CD4-positive, alpha-beta T cell (primary cell): ENCODE measurements around the gene STC2. TPM values are rescaled to one million over a fixed set of nuclear protein-coding genes. Genes with fewer than 3 reads are reported as not detected.

Experiments
- ATAC-seq: fragments of 200-7000 bp; cut with Tn5 transposase; one replicate; pipeline ENCODE4 v1.10.0; 2022; ENCODE audit warnings: mild to moderate bottlenecking; ENCODE audit not compliant: poor library complexity
- CTCF ChIA-PET: fragments of 350-600 bp; sonication (Branson Sonifier 250); formaldehyde crosslinking; loops from one replicate; lab custom pipeline; 2021; ENCODE audit warnings: antibody characterized with exemption, inconsistent platforms; lab: Charles Lee
- POLR2A ChIA-PET: fragments of 350-600 bp; sonication (Branson Sonifier 250); formaldehyde crosslinking; loops from one replicate; lab custom pipeline; 2021; ENCODE audit warnings: antibody characterized with exemption, inconsistent platforms; lab: Charles Lee
- DNase-seq, 14 experiments: peaks; one replicate each; pipeline ENCODE4 v3.0.0-alpha.2; 2013 to 2020; ENCODE audit warnings: mixed read lengths in 2 of 14
- H3K27ac ChIP-seq, 2 donors: one replicate each; pipeline versions ENCODE4 v1.5.1 to v1.7.0; 2013; ENCODE audit warnings: low read length in 2 of 2, low read depth in 1 of 2, mild to moderate bottlenecking in 1 of 2
- H3K27me3 ChIP-seq, 2 experiments: 1 replicate in 1 of 2; 2 replicates in 1 of 2; pipeline versions ENCODE4 v1.6.1 to v1.7.0; 2013; ENCODE audit warnings: low read length in 2 of 2, control low read depth in 1 of 2, mild to moderate bottlenecking in 1 of 2, moderate library complexity in 1 of 2; ENCODE audit not compliant: insufficient read depth in 2 of 2, control insufficient read depth in 1 of 2
- H3K36me3 ChIP-seq: one replicate; pipeline ENCODE4 v1.6.1; 2013; ENCODE audit warnings: low read length, control low read depth; ENCODE audit not compliant: insufficient read depth
- H3K4me1 ChIP-seq: one replicate; pipeline ENCODE4 v1.6.1; 2013; ENCODE audit warnings: low read length, control low read depth; ENCODE audit not compliant: insufficient read depth
- H3K4me3 ChIP-seq: one replicate; pipeline ENCODE4 v1.5.1; 2013; ENCODE audit warnings: mild to moderate bottlenecking, low read length, moderate library complexity
- H3K9me3 ChIP-seq, 2 experiments: 1 replicate in 1 of 2; 2 replicates in 1 of 2; pipeline versions ENCODE4 v1.6.1 to v1.7.0; 2013; ENCODE audit warnings: low read length in 2 of 2, mild to moderate bottlenecking in 2 of 2, control low read depth in 1 of 2, moderate library complexity in 1 of 2; ENCODE audit not compliant: control insufficient read depth in 1 of 2, insufficient read depth in 1 of 2
- H3K27ac Mint-ChIP-seq: one replicate; pipeline ENCODE4 v1.8.0; 2020; ENCODE audit warnings: mixed read lengths
- H3K27me3 Mint-ChIP-seq: one replicate; pipeline ENCODE4 v1.8.0; 2021; ENCODE audit warnings: mixed read lengths
- H3K36me3 Mint-ChIP-seq: one replicate; pipeline ENCODE4 v1.8.0; 2021; ENCODE audit warnings: low read depth, mixed read lengths
- H3K4me1 Mint-ChIP-seq: one replicate; pipeline ENCODE4 v1.8.0; 2021; ENCODE audit warnings: low read depth, mixed read lengths
- H3K4me3 Mint-ChIP-seq: one replicate; pipeline ENCODE4 v1.8.0; 2020; ENCODE audit warnings: mild to moderate bottlenecking, mixed read lengths
- H3K9me3 Mint-ChIP-seq: one replicate; pipeline ENCODE4 v1.8.0; 2020; ENCODE audit warnings: mixed read lengths
- CTCF ChIP-seq: fragments of 200-600 bp; IDR thresholded peaks from one replicate; pipeline ENCODE4 v1.8.0; 2022; ENCODE audit warnings: antibody characterized with exemption, mild to moderate bottlenecking
- intact Hi-C, 2 experiments: fragments of 100-400 bp; cut with DNase I in 1 of 2; cut with micrococcal nuclease in 1 of 2; formaldehyde crosslinking; loops; one replicate each; pipeline versions ENCODE4 v1.15.1 to v1.9.0; 2023 to 2025; cut with DNase I, micrococcal nuclease
- total RNA-seq, 174 experiments: library from RNA in 2 of 174; stranded (reverse) in 2 of 174; gene quantifications; one replicate each; pipeline ENCODE4 v1.2.3 and lab custom pipeline; 2021 to 2026

The STC2 gene
- total RNA-seq, 2 experiments from 2014 or later, result not detected

- POLR2A ChIA-PET, result no interaction called here
- peaks cover 89% of the 10 kb centered on the region for H3K27me3 Mint-ChIP-seq
Observed at GRCh38 chr5:173319646-173320045, 8.6 kb downstream of the STC2 start.

DNA sequence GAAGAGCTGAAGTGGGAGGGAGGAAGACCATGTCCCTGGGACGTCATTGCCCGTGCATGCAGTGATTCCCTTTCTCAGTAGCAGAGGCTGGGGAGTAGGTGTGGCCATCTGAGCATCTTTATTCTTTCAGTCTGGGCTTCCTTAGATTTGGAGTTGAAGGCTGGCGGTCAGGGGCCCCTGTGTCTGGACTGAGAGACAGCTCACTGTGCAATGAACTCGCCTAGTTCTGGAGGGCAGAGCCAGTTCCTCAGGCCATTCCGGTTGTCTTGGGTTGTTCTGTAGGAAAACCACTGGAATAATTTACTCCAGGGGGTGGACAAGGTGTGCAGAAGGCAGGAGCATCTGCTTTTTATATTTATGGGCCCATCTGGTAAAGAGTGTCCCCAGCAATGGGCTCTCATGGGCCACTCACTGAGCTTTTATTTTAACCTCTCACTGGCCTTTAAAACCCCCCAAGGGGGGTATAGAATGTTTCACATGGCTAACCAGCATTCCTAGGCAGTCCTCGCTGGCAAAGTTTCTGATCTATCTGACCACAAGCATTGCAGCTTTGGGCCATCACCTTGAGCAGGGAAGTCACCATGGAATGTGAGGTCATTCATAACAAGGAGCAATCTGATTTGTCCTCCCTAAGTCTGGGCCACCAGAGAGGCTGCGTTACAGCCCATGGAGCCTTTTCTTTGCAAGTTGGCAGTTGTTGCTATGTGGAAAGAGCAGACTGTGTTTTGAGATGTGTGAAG, 9.2 kb downstream of the STC2 start:
- intact Hi-C loops, result no loop called here
- Mint-ChIP-seq H3K36me3 (no peaks in the 10 kb centered on the region), H3K4me3 (no peak overlapping the region), H3K27me3 (peaks cover 89% of the 10 kb centered on the region), H3K27ac (no peak overlapping the region), H3K4me1 (no peaks in the 10 kb centered on the region), H3K9me3 (no peaks in the 10 kb centered on the region)
- H3K36me3 ChIP-seq, result no peaks in the 10 kb centered on the region
- ATAC-seq (no peak), DNase-seq (no peak)
- H3K9me3 ChIP-seq, result peaks cover 0 to 5% of the 10 kb centered on the region in 2 experiments
- TF ChIP-seq CTCF, result no peak
- H3K27ac ChIP-seq, result no peak overlapping the region
- H3K27me3 ChIP-seq, result peaks cover 8 to 28% of the 10 kb centered on the region in 2 experiments
- ChIA-PET POLR2A (no interaction called here), CTCF (no interaction called here)
- no peaks in the 10 kb centered on the region for H3K4me1 ChIP-seq
- H3K4me3 ChIP-seq, result no peak overlapping the region

More at GRCh38 chr5:173319646-173320045, 8.6 kb downstream of the STC2 start:
- Mint-ChIP-seq H3K36me3 (no peaks in the 10 kb centered on the region), H3K9me3 (no peaks in the 10 kb centered on the region), H3K27ac (no peak overlapping the region), H3K4me1 (peaks cover 1% of the 10 kb centered on the region), H3K4me3 (no peak overlapping the region)
- H3K4me3 ChIP-seq, result no peak overlapping the region
- intact Hi-C loops, result no loop called here
- CTCF ChIA-PET, result no interaction called here
- H3K36me3 ChIP-seq, result no peaks in the 10 kb centered on the region
- H3K27me3 ChIP-seq, result peaks cover 7 to 28% of the 10 kb centered on the region in 2 experiments
- ATAC-seq (no peak), DNase-seq (no peak)
- H3K4me1 ChIP-seq, result no peaks in the 10 kb centered on the region
- peaks cover 0 to 5% of the 10 kb centered on the region in 2 experiments for H3K9me3 ChIP-seq
- no peak for TF ChIP-seq CTCF
- H3K27ac ChIP-seq, result no peak overlapping the region

GRCh38 chr5:173318330-173318729, 9.9 kb downstream of the STC2 start:
- POLR2A ChIA-PET, result no interaction called here
- CTCF ChIA-PET, result no interaction called here
- H3K36me3 Mint-ChIP-seq, result no peaks in the 10 kb centered on the region

More at GRCh38 chr5:173318330-173318729, 9.9 kb downstream of the STC2 start:
- intact Hi-C loops, result no loop called here
- H3K27ac Mint-ChIP-seq, result no peak overlapping the region
- TF ChIP-seq CTCF, result no peak
- DNase-seq, result no peak
- H3K9me3 Mint-ChIP-seq, result no peaks in the 10 kb centered on the region
- Histone ChIP-seq H3K27ac (no peak overlapping the region), H3K4me1 (no peaks in the 10 kb centered on the region), H3K9me3 (peaks cover 0 to 5% of the 10 kb centered on the region in 2 experiments), H3K4me3 (no peak overlapping the region), H3K27me3 (peaks cover 7 to 26% of the 10 kb centered on the region in 2 experiments), H3K36me3 (no peaks in the 10 kb centered on the region)
- no peak overlapping the region for H3K4me3 Mint-ChIP-seq
- ATAC-seq, result no peak
- H3K27me3 Mint-ChIP-seq, result peaks cover 89% of the 10 kb centered on the region
- no peaks in the 10 kb centered on the region for H3K4me1 Mint-ChIP-seq
